Measurements from ENCODE around the gene LTBP1.

LTBP1 gene

DNA sequence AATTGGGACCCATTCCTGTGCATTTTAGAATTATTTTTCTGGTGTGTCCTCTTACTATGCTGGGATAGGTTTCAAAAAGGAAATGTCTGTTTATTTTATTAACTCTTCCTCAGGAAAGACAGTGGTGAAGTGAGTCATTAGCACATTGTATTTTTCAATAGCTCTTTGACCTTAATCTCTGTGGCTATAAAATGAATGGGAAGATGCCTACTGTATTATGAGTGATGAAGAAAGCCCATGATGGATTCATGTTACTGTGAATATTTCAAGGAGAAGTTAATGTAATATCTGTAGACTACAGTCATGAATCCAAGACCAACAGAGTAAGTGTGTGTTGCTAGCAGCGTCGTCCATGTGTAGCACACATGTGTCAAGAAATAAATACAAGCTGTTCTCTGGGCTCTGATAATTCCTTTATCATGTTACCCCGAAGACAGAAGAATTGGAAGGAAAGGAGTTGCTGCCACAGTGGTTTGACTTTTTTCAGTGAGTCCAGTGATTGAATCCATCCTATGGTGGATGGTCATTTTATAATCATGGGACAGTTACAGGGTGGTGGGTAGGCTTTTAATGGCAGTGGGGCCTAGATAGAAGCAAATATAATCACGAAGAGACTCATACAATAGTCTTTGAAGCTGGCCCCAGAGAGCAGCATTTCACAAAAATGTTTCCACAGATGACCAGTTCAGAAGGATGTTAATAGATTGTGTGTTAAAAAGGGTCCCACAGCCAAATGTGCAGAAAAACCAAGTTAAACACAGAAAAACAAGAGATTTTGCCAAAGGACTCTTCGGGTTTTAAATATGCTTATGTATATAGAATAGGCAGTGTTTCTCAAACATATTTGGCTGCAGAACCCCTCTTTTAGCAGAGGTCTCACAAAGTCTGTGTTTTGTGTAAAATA is 290.0 kb downstream of the LTBP1 start:
- no peaks in the 10 kb centered on the region for H3K4me1 ChIP-seq (ENCODE audit: low read depth, poor library complexity, severe bottlenecking)
- H3K36me3 ChIP-seq (ENCODE audit: insufficient read depth): no peaks in the 10 kb centered on the region
- TF ChIP-seq, protein P1, sequence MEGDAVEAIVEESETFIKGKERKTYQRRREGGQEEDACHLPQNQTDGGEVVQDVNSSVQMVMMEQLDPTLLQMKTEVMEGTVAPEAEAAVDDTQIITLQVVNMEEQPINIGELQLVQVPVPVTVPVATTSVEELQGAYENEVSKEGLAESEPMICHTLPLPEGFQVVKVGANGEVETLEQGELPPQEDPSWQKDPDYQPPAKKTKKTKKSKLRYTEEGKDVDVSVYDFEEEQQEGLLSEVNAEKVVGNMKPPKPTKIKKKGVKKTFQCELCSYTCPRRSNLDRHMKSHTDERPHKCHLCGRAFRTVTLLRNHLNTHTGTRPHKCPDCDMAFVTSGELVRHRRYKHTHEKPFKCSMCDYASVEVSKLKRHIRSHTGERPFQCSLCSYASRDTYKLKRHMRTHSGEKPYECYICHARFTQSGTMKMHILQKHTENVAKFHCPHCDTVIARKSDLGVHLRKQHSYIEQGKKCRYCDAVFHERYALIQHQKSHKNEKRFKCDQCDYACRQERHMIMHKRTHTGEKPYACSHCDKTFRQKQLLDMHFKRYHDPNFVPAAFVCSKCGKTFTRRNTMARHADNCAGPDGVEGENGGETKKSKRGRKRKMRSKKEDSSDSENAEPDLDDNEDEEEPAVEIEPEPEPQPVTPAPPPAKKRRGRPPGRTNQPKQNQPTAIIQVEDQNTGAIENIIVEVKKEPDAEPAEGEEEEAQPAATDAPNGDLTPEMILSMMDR (conservative IDR thresholded peaks at IDR 0.05; ENCODE audit: low read depth, low read length): no peak
- H3K79me2 ChIP-seq (ENCODE audit: insufficient read depth, low read depth): no peaks in the 10 kb centered on the region
- H3K27ac ChIP-seq: no peak overlapping the region
- no peak overlapping the region for H2AFZ ChIP-seq (ENCODE audit: low read depth)
- no peaks in the 10 kb centered on the region for H4K20me1 ChIP-seq (ENCODE audit: insufficient read depth)
- H3K4me3 ChIP-seq (IDR thresholded peaks at IDR 0.05; ENCODE audit: insufficient read depth, low read depth, low read length): no peak overlapping the region
- no peak overlapping the region for H3K9ac ChIP-seq
- H3K27me3 ChIP-seq (ENCODE audit: insufficient read depth, low read depth): no peaks in the 10 kb centered on the region
- H3K4me2 ChIP-seq: no peak overlapping the region

GRCh38 chr2:33238111-33238510 is 291.4 kb downstream of the LTBP1 start:
- Histone ChIP-seq H3K36me3 (ENCODE audit: insufficient read depth) (no peaks in the 10 kb centered on the region), H3K79me2 (ENCODE audit: insufficient read depth, low read depth) (no peaks in the 10 kb centered on the region), H3K9ac (no peak overlapping the region), H4K20me1 (ENCODE audit: insufficient read depth) (no peaks in the 10 kb centered on the region), H3K27ac (no peak overlapping the region), H3K27me3 (ENCODE audit: insufficient read depth, low read depth) (no peaks in the 10 kb centered on the region), H2AFZ (ENCODE audit: low read depth) (no peak overlapping the region), H3K4me1 (ENCODE audit: low read depth, poor library complexity, severe bottlenecking) (no peaks in the 10 kb centered on the region), H3K4me3 (IDR thresholded peaks at IDR 0.05; ENCODE audit: insufficient read depth, low read depth, low read length) (no peak overlapping the region), H3K4me2 (no peak overlapping the region)
- TF ChIP-seq, protein P1 (conservative IDR thresholded peaks at IDR 0.05; ENCODE audit: low read depth, low read length): no peak

DNA sequence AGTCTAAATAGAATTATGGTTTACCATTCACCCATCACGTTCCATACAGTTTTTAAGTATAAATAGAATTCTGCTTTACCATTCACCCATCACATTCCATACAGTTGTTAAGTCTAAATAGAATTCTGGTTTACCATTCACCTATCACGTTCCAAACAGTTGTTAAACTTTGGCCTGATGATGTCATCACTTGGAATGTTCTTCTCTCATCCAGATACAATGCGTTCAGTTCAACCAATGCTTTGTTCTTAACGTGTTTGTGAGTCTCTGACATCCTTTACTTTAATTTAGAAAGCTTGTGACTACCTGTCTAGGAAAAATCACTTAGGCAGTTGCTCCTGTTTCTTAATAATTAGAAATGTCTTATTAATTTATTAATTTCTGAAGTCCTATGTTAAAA is 293.4 kb downstream of the LTBP1 start:
- Histone ChIP-seq H3K79me2 (ENCODE audit: insufficient read depth, low read depth) (no peaks in the 10 kb centered on the region), H3K27me3 (ENCODE audit: insufficient read depth, low read depth) (no peaks in the 10 kb centered on the region), H4K20me1 (ENCODE audit: insufficient read depth) (no peaks in the 10 kb centered on the region), H3K36me3 (ENCODE audit: insufficient read depth) (no peaks in the 10 kb centered on the region), H2AFZ (ENCODE audit: low read depth) (no peak overlapping the region), H3K4me3 (IDR thresholded peaks at IDR 0.05; ENCODE audit: insufficient read depth, low read depth, low read length) (no peak overlapping the region), H3K27ac (no peak overlapping the region), H3K4me1 (ENCODE audit: low read depth, poor library complexity, severe bottlenecking) (no peaks in the 10 kb centered on the region), H3K4me2 (no peak overlapping the region), H3K9ac (no peak overlapping the region)
- TF ChIP-seq, protein P1 (conservative IDR thresholded peaks at IDR 0.05; ENCODE audit: low read depth, low read length): no peak

GRCh38 chr2:33241072-33241471 is 294.3 kb downstream of the LTBP1 start:
- no peak overlapping the region for H3K4me2 ChIP-seq
- no peaks in the 10 kb centered on the region for H3K36me3 ChIP-seq (ENCODE audit: insufficient read depth)
- H3K79me2 ChIP-seq (ENCODE audit: insufficient read depth, low read depth): no peaks in the 10 kb centered on the region
- H2AFZ ChIP-seq (ENCODE audit: low read depth): no peak overlapping the region
- no peak overlapping the region for H3K9ac ChIP-seq
- no peaks in the 10 kb centered on the region for H3K27me3 ChIP-seq (ENCODE audit: insufficient read depth, low read depth)
- no peaks in the 10 kb centered on the region for H3K4me1 ChIP-seq (ENCODE audit: low read depth, poor library complexity, severe bottlenecking)
- no peak overlapping the region for H3K27ac ChIP-seq
- H3K4me3 ChIP-seq (IDR thresholded peaks at IDR 0.05; ENCODE audit: insufficient read depth, low read depth, low read length): no peak overlapping the region
- no peaks in the 10 kb centered on the region for H4K20me1 ChIP-seq (ENCODE audit: insufficient read depth)
- TF ChIP-seq, protein P1 (conservative IDR thresholded peaks at IDR 0.05; ENCODE audit: low read depth, low read length): no peak

Measured in KMS-11 (cell line).